OCI-LY3 (cell line): ENCODE measurements around the gene AUTS2.
"Not testable (repeated sequence)": the region's sequence is repeated elsewhere in the genome, so short reads cannot be mapped to it uniquely, and the experiment has no call there.

Experiments
- H2AFZ ChIP-seq: fragments of 200-600, 300-600 bp; shearing (Covaris generic); 2 replicates; pipeline ENCODE4 v1.6.0; 2014; ENCODE audit warnings: antibody characterized with exemption, low read depth, low read length
- H3K27ac ChIP-seq: fragments of 200-600, 300-600 bp; sonication (generic); 2 replicates; pipeline ENCODE4 v1.5.1; 2014; ENCODE audit warnings: mild to moderate bottlenecking, low read length, moderate library complexity, mixed read lengths
- H3K27me3 ChIP-seq: fragments of 200-600, 300-600 bp; sonication (generic); 2 replicates; pipeline ENCODE4 v1.6.1; 2014; ENCODE audit warnings: low read depth, low read length, mixed read lengths
- H3K36me3 ChIP-seq: fragments of 200-600, 300-600 bp; sonication (generic); replicated peaks from 2 replicates; pipeline ENCODE3; 2014; ENCODE audit warnings: low read depth, low read length, mixed read lengths
- H3K4me1 ChIP-seq: fragments of 300-600, 200-600 bp; sonication (generic); 2 replicates; pipeline ENCODE4 v1.6.1; 2014; ENCODE audit warnings: low read length, mixed read lengths
- H3K4me2 ChIP-seq: fragments of 200-600, 300-600 bp; sonication (generic); 2 replicates; pipeline ENCODE4 v1.6.1; 2014; ENCODE audit warnings: low read length, mixed read lengths
- H3K4me3 ChIP-seq: fragments of 300-600, 200-600 bp; sonication (generic); 2 replicates; pipeline ENCODE4 v1.5.1; 2014; ENCODE audit warnings: antibody characterized with exemption, mild to moderate bottlenecking, low read length, moderate library complexity
- H3K79me2 ChIP-seq: fragments of 300-600, 200-600 bp; shearing (Covaris generic); 2 replicates; pipeline ENCODE4 v1.6.1; 2014; ENCODE audit warnings: mild to moderate bottlenecking, low read length, mixed read lengths
- H3K9ac ChIP-seq: fragments of 300-600, 200-600 bp; shearing (Covaris generic); 2 replicates; pipeline ENCODE4 v1.6.0; 2014; ENCODE audit warnings: mild to moderate bottlenecking, low read length, moderate library complexity
- H3K9me3 ChIP-seq: fragments of 200-600, 300-600 bp; shearing (Covaris generic); 2 replicates; pipeline ENCODE4 v1.6.1; 2014; ENCODE audit warnings: low read length, mixed read lengths; ENCODE audit not compliant: insufficient read depth
- H4K20me1 ChIP-seq: fragments of 200-600, 300-600 bp; sonication (generic); 2 replicates; pipeline ENCODE4 v1.6.1; 2016; ENCODE audit warnings: low read length, mixed read lengths; ENCODE audit not compliant: insufficient read depth
- EZH2phosphoT487 ChIP-seq: fragments of 200-600 bp; shearing (Covaris generic); IDR thresholded peaks from 2 replicates; pipeline ENCODE4 v1.6.1; 2018; ENCODE audit warnings: antibody characterized with exemption, mixed run types, low read depth
- TF ChIP-seq, protein P1 (sequence below): fragments of 200-600, 300-600 bp; sonication (generic); IDR thresholded peaks from 2 replicates; pipeline ENCODE4 v1.5.1; 2014; ENCODE audit warnings: antibody characterized with exemption, low read length, low read depth

The AUTS2 gene

DNA sequence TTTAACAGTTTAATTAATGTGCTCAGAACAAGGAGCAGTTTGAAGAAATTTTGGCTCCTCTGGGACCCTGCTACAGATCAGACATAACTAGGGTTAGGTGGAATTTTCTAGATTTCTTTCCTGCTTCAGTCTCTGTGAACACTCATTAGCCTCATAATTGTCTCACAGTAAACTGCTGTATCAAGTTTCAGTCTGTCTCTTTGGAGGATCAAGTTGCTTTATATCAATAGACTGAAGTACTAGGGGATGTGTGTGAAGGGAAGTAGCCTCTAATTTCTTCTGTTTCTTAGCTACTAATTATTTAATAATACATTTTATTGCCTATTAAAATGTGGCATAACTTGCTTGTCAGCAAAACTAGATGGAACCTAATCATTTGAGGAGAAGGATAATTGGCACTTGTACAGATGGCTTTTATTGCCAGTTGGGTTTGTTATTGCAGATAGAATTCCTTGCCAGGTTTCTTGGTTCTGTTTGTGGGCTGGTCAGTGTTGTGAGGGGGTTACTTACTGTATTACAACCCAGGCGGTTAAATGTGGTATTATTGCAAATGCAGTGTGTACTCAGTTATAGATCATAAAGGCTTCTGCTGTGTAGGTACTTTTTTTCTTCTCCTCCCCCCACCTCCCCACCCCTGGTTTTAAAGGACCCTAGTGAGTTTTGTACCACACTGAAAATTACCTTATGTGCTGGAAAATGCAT is 758.0 kb downstream of the AUTS2 start:
- no peak overlapping the region for H3K4me3 ChIP-seq
- no peak overlapping the region for H3K4me2 ChIP-seq
- H3K9ac ChIP-seq = no peak overlapping the region
- H3K36me3 ChIP-seq = no peaks in the 10 kb centered on the region
- H3K4me1 ChIP-seq = no peaks in the 10 kb centered on the region
- no peaks in the 10 kb centered on the region for H4K20me1 ChIP-seq
- TF ChIP-seq EZH2phosphoT487 = no peak
- H2AFZ ChIP-seq = no peak overlapping the region
- H3K9me3 ChIP-seq = no peaks in the 10 kb centered on the region
- no peak overlapping the region for H3K27ac ChIP-seq
- no peaks in the 10 kb centered on the region for H3K27me3 ChIP-seq
- no peaks in the 10 kb centered on the region for H3K79me2 ChIP-seq

DNA sequence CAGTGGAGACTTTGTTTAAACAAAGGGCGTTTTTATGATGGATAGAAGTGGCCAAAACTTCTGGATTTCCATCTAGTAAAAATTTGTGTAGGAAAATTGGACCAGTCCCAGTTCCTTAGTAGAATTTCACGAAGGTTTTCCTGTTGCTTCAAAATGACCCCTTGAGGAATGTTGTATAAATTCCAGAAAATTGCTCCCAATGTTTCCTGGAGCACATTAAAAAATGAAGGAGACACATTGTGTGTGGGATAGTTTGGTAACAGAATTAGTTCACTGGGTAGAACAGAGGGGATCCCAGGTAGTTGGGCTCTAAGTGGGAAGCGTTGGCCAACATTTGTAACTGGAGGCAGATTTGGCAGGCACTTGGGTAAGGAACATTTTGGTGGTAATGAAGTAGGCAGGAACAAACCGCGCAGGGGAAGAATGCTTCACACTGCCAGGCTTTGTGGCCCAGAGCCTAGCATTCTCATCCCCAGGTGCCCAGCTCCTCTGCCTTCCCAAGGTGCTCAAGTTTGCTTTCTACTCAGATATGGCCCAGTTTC is 758.6 kb downstream of the AUTS2 start:
- no peak for TF ChIP-seq EZH2phosphoT487
- TF ChIP-seq, protein P1, sequence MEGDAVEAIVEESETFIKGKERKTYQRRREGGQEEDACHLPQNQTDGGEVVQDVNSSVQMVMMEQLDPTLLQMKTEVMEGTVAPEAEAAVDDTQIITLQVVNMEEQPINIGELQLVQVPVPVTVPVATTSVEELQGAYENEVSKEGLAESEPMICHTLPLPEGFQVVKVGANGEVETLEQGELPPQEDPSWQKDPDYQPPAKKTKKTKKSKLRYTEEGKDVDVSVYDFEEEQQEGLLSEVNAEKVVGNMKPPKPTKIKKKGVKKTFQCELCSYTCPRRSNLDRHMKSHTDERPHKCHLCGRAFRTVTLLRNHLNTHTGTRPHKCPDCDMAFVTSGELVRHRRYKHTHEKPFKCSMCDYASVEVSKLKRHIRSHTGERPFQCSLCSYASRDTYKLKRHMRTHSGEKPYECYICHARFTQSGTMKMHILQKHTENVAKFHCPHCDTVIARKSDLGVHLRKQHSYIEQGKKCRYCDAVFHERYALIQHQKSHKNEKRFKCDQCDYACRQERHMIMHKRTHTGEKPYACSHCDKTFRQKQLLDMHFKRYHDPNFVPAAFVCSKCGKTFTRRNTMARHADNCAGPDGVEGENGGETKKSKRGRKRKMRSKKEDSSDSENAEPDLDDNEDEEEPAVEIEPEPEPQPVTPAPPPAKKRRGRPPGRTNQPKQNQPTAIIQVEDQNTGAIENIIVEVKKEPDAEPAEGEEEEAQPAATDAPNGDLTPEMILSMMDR = no peak
- Histone ChIP-seq H3K79me2 (no peaks in the 10 kb centered on the region), H3K9ac (no peak overlapping the region), H3K4me1 (no peaks in the 10 kb centered on the region), H3K27ac (no peak overlapping the region), H4K20me1 (no peaks in the 10 kb centered on the region), H3K27me3 (no peaks in the 10 kb centered on the region), H3K4me3 (no peak overlapping the region), H3K36me3 (no peaks in the 10 kb centered on the region), H2AFZ (no peak overlapping the region), H3K4me2 (no peak overlapping the region), H3K9me3 (no peaks in the 10 kb centered on the region)

DNA sequence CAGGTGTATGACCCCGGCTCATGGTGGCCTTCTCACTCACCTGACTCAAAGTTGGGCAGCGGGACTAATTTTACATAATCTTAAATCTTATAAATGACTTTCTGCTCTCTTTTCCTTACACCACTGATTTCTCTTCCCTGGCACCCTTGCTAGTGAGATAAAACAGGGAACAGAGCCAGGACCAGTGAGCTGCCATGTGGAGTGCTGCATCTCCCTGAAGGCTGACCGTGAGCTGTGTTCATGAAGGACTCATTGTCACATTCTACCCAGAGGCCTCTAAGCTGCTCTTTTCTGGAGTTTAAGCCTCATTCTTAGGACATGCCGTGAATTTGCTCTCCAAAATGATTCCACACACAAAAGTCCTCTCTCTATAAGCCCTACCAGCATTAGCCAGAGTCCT is 762.3 kb downstream of the AUTS2 start:
- H3K27me3 ChIP-seq = no peaks in the 10 kb centered on the region
- H3K36me3 ChIP-seq = no peaks in the 10 kb centered on the region
- H3K4me3 ChIP-seq = no peak overlapping the region
- H3K9me3 ChIP-seq = no peaks in the 10 kb centered on the region
- H4K20me1 ChIP-seq = no peaks in the 10 kb centered on the region
- no peak overlapping the region for H2AFZ ChIP-seq
- H3K27ac ChIP-seq = no peak overlapping the region
- TF ChIP-seq, protein P1 = no peak
- TF ChIP-seq EZH2phosphoT487 = no peak
- H3K4me2 ChIP-seq = no peak overlapping the region
- H3K4me1 ChIP-seq = no peaks in the 10 kb centered on the region
- H3K9ac ChIP-seq = no peak overlapping the region
- H3K79me2 ChIP-seq = no peaks in the 10 kb centered on the region

DNA sequence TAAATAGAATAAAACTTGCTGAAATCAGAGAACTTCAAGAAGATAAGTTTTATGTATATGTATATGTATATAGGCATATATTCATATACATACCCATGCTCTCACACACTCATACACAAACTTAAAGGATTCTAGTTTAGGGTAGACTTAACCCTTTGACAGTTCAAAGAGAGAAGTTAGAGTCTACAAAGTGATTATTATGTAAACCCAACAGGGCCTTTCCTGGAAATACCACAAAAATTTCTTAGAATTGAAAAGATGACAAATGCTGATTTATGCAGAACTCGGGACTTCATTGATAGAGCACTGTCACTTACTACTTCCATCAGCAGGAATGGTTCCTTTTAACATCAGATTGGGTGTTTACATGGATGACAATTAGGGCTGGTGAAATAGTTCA is 763.5 kb downstream of the AUTS2 start:
- Histone ChIP-seq H2AFZ (no peak overlapping the region), H3K79me2 (no peaks in the 10 kb centered on the region), H3K27ac (no peak overlapping the region), H3K36me3 (no peaks in the 10 kb centered on the region), H4K20me1 (no peaks in the 10 kb centered on the region), H3K9me3 (no peaks in the 10 kb centered on the region), H3K4me3 (no peak overlapping the region), H3K4me1 (no peaks in the 10 kb centered on the region), H3K4me2 (no peak overlapping the region), H3K9ac (no peak overlapping the region), H3K27me3 (no peaks in the 10 kb centered on the region)
- TF ChIP-seq, protein P1 = no peak
- TF ChIP-seq EZH2phosphoT487 = no peak

DNA sequence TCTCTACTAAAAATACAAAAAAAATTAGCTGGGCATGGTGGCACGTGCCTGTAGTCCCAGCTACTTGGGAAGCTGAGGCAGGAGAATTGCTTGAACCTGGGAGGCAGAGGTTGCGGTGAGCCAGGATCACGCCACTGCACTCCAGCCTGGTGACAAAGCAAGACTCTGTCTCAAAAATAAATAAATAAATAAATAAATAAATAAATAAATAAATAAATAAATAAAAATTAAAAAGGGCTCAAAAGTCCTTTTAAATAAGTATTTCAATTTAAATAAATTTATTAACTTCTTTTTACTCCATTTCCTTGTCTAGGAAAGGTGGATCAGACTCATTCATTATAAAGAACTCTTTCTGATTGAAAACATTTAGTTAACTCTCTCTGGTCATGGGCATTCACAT is 766.1 kb downstream of the AUTS2 start:
- not testable (repeated sequence) for H2AFZ ChIP-seq, H3K79me2 ChIP-seq, H3K27me3 ChIP-seq, H3K27ac ChIP-seq, H3K4me3 ChIP-seq, H3K36me3 ChIP-seq, H3K4me1 ChIP-seq, H3K9ac ChIP-seq, H4K20me1 ChIP-seq, H3K9me3 ChIP-seq, H3K4me2 ChIP-seq
